Thyroid gland (tissue), 4 donors: ENCODE measurements around the gene TTI1.

Source experiments
- CTCF ChIP-seq, 6 experiments: fragments of 200-600 bp in 3 of 6; fragments of 450-650 bp in 3 of 6; sonication (generic) in 3 of 6; IDR thresholded peaks; one replicate each; pipeline ENCODE4 v1.5.1; 2016 to 2019; ENCODE audit warnings: antibody characterized with exemption in 6 of 6, mild to moderate bottlenecking in 2 of 6, inconsistent platforms in 1 of 6, moderate library complexity in 1 of 6
- POLR2A ChIP-seq, 2 donors: fragments of 450-650 bp; IDR thresholded peaks; one replicate each; pipeline ENCODE4 v1.6.1; 2017; ENCODE audit warnings: antibody characterized with exemption in 2 of 2, mild to moderate bottlenecking in 2 of 2, moderate library complexity in 1 of 2

- TF ChIP-seq CTCF (IDR thresholded peaks at IDR 0.05), result no peak
- TF ChIP-seq POLR2A (IDR thresholded peaks at IDR 0.05), result peak in 1 of 2 donors; percentile 68
Measured at GRCh38 chr20:37986873-37987601, 46.2 kb downstream of the TTI1 start.
